HG03175 (cell line): Measurements from ENCODE around the gene MAP3K12.
A peak's percentile ranks its signal among the peaks of the same experiment; 100 is the strongest.
"Not testable (repeated sequence)": the region's sequence is repeated elsewhere in the genome, so short reads cannot be mapped to it uniquely, and the experiment has no call there.

Source experiments
- ATAC-seq: cut with Tn5 transposase; IDR thresholded peaks from one replicate; pipeline ENCODE4 v1.9.1; 2021; ENCODE audit warnings: mild to moderate bottlenecking, moderate library complexity; ENCODE audit not compliant: unreplicated experiment

MAP3K12 gene

GRCh38 chr12:53492830-53493609 is 6.2 kb downstream of the MAP3K12 start:
- peak; percentile 96 for ATAC-seq

DNA sequence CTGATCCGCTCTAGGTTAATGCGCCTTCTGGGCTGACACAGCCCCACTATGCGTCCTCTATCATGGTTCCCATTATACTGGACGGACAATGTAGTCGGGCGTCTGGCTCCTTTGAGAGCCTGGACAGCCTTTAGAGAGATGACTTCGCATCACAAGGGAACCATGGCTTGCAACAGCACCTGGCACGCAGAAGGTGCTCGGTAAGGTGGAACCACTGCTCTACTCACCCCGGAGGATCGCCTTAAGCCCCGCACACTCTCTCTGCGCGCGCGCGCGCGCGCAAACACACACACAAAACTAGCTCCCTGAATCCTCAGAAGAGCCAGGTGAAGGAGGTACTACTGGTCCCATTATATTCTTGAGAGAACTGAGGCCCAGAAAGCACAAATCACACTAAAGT is 7.1 kb downstream of the MAP3K12 start:
- ATAC-seq, result no peak

DNA sequence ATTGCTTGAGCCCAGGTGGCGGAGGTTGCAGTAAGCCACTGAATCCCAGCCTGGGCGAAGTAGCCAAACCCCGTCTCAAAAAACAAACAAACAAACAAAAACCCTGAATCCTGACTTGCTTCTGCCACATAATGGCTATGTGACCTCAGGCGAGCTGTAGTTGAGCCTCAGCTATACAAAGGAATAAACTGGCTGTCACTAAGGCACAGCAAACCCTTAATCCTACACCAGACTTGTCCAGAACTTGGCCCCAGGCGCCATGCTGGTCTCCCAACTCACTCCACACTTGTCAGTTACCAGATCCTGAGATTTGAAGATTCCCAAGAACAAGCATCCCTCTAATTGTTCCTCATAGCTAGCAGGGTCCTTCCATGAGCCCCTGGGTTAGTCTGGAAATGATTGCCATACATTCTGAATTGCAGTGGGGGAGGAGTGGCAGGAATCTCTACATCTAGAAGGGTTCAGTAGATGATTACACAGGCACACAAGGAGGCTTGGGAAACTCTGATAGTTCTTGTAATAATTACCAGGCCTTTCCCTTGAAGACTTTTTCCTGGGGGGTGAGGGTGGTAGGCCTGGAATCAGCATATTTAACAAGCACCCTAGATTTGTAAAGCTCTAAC is 9.9 kb downstream of the MAP3K12 start:
- ATAC-seq, result no peak

DNA sequence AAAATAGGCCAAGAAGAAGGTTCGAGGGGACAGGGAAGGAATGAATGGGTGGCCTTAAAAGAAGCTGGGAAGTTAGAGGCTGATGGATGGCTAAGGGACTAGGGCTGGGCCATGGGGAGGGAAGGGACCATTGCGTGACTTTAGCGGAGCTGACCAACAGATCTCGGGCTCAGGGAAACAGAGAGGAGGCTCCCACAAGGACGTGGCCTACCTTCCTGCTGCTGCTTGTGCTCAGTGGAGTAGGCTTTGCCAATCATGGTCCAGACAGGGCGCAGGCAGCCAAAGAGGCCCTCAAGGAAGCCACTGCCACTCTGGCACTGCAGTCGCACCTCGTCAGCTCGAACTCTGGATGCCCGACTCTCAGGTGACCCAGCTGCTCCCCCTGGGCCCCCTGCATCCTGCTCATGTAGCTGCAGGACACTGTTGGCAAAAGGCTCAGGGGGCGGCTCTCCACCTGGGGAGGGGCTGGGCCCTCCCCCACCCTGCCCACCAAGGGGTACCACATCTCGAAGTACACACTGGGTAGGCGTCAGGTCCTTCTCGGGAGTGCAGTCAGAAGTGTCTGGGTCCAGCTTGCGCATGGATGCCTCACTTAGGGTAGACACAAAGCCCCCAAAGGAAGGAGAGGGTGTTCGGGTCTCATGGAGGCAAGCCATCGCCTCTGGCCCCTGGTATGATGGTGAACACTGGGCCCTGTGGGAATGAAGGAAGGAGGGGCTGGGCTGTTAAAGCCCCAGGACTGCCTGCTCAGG is 12.3 kb downstream of the MAP3K12 start:
- ATAC-seq, result no peak

DNA sequence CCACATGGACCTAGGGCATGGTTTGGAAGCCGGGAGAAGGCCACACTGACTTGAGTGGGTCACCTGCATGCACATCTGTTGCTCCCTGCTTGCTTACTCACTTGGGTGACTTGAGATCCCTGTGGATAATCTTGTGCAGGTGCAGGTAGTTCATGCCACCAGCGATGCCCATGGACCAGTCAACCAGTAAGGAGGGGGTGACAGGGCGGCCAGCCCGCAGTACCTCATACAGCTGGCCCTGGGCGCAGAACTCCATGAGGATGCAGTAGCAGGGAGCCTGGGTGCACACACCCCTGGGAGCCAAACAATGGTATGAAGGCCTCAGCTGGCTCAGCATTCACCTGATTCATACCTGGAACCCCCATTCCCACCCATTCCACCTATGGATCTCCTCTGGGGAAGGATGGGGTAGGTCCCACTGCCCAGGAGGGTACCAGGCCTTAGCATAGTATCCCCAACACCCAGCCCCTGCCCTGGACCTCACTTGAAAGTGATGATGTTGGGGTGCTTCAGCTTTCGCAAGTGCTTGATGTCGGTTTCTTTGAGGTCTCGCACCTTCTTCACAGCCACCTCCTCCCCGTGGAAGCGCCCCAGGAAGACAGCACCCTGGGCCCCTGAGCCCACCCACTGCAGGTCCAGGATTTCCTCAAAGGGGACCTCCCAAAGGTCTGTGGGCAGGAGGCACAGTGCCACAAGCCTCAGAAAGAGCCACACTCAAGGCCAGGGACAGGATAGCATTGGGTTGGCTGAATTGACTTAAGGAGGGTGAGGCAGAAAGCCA is 13.1 kb downstream of the MAP3K12 start:
- ATAC-seq, result no peak

DNA sequence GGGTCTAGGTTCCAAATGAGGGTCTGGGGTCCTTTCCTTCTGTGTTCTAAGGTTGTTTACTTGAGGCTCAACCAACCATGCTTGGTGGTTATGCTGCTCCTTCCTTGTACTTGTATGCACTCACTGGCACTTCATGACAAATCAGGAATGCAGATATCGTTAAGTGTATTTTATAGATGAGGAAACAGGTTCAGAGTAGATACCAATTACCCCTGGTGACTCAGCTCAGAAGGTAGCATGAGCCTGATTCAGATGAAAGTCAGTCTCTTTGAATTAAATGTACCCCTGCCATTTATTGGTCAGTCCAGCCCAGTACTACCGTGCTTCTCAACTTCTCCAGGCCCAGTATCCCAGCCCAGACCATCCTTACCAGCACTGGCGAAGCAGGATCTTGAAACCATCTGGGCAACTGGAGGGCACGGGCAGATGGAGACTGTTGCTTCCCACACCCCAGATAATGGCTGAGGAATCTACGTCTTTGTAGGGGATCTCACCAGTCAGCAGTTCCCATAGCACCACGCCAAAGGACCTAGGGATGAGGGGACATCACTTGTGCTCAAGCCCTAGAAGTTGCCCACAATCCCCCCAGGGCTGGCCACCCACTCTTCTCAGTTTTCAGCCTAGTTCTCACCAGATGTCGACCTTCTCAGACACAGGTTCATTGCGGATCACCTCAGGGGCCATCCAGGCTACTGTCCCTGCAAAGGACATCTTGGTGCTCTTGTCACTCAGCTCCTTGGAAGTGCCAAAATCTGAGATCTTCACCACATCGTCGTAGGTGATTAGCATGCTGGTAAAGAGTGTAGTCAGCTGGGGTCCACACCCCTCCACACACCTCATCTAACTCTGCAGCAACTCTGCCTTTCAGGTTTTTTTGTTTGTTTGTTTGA is 14.3 kb downstream of the MAP3K12 start:
- no peak for ATAC-seq

DNA sequence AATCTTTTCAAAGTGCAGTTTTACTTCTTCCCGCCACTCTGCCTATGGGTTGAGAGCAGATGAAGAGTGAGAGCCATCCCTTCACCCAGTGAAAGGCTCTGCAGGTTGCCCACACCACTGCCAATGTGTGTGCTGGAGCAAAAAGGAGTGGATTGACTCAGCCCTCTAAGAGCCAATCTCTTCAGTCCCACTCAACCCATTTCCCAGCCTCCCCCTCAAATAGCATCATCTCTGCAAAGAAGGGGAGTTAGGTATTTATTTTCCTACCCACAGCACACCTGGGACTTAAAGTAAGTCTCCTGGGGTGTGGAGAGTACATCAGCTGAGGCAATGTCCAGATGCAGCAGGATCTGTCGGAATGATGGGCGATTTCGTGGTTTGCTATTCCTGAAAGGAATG is 15.3 kb downstream of the MAP3K12 start:
- no peak for ATAC-seq

DNA sequence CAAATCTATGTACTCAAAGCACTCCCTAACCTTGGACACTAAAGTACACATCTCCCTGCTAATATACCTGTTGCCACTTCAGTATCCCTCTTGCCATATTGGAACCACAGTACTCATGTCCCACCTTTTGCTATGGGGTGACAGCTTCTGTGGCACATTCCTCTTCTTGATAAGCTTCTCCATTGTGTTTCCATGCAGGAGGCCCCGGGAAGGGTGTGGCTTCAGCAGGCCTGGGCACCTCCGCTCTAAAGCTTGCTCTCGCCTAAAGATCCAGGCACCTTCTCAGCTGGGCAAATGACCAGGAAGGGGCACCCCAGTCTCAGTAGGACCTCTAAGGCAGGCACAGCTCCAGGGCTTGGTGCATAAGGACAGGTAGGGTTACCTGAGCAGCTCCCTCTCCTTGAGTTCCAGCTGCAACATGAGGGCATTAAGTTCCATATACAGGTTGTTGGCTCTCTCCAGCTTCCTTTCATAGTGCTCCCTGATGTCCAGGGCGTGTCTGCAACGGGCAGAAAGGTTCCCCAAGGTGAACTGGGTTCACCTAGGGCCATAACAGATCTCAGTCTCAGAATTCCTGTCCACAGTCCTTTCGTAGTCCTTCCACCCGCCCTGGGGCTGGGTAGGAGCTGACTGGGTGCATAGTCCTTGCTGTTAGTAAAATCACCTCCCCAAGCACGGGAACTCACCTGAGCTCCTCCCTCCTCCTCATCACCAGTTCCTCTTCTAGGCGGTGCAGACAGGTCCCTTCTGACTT is 15.9 kb downstream of the MAP3K12 start:
- no peak for ATAC-seq

DNA sequence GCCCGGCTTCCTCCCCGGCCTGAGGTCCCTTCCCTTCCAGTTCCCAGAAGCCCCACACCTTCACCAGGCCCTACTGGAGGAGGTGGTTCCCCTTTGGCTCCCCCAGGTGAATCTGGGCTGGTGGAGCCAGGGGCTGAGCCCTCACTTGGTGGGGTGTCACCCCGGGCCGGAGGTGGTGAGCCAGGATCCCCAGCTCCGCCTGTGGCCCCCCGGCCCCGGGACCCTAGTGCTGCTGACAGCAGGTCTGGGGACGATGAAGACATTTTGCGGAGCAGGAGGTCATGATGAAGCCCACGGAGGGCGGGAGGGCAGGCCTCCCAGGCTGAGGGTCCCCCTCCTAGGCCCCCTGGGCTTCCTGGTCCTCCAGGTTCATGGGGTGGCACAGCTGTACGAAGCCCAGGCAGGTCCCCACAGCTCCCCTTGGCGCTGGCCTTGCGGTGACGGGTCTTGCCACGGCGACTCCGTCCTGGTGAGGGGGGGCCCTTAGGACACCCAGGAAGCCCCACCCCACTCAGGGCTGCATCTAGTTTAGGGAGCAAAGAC is 16.6 kb downstream of the MAP3K12 start:
- ATAC-seq, result no peak

- no peak for ATAC-seq
These were observed 17.2 kb downstream of the MAP3K12 start for GRCh38 chr12:53481939-53482586.

DNA sequence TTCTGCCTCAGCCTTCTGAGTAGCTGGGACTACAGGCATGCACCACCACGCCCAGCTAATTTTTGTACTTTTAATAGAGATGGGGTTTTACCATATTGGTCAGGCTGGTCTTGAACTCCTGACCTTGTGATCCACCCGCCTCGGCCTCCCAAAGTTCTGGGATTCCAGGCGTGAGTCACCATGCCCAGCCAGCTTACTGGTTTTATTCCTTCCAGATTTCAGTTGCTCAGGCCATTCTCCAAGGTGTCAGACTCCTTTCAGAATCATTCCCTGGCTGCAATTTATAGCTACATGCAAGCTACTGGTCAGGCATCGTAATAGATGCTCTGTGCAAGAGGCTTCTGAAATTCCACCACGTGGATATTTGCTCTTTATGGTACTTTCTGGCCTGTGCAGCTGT is 17.8 kb downstream of the MAP3K12 start:
- ATAC-seq, result not testable (repeated sequence)

DNA sequence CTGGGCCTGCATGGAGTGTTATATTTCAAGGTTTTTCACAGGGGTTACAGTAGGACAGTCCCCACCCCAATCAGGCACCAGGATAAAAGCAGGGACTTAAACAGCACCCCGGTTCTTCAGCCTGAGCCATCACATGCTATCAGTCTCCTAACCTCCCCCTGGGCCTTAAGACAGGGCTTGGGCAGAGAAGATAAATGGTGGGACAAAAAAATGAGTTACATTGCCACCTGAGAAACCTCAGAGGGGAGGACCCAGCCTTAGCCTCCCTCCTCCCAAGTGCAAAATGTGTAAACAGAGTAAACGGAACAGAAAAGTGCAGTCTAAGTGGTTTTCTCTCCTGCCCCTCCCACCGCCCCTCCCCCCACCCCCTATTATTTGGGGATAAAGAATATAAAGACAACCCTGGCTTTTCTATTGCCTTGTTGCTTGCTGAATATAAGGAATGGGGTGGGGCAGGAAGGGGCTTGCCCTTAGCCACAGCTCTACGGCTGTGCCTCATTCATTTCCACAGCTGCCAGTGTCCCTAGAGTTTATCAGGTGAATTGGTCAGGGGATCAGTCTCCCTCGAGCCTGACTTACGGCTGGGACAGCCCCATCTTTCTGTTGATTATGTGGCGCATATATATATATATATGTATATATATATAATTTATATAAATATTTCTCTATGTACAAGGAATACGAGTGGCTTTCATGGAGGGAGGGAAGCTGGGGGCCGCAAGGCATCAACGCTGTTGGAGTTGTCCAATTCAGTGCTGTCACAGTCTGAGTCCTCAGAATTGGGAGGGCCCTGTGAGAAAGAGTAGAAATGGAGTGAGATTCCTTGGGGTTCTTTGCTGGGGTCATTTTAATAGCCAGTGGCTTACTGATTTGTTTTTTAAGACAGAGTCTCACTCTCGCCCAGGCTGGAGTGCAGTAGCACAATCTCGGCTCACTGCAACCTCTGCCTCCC is 18.5 kb downstream of the MAP3K12 start:
- no peak for ATAC-seq

DNA sequence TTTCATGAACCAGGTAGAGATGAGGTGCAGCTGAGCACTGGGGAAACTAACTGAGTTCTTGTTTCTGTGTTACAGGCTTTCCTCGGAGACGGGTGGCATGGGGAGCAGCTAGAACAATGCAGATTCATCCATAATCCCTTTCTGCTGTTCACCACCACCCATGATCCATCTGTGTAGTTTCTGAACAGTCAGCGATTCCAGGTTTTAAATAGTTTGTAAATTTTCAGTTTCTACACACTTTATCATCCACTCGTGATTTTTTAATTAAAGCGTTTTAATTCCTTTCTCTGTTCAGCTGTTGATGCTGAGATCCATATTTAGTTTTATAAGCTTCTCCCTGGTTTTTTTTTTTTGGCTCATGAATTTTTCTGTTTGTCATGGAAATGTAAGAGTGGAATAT is 19.9 kb downstream of the MAP3K12 start:
- ATAC-seq, result no peak

DNA sequence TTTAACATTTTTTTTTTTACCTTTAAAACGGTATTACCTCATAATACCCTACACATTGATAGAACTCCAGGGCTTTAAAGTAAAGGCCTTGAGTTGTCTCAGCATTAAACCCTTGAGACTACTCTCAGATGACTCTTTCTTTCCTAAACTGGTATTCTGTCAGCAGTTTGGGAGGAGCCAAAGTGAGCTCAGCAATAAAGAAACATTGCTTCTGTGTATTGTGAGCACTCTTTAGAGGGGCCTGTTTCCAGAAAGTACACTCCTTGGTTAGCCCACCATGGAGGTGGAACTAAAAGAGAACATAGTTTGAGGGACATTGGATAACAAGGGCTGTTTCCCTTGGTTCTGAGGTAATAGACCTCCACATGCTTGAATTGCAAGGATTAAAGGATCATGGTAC is 20.4 kb downstream of the MAP3K12 start:
- ATAC-seq, result no peak

DNA sequence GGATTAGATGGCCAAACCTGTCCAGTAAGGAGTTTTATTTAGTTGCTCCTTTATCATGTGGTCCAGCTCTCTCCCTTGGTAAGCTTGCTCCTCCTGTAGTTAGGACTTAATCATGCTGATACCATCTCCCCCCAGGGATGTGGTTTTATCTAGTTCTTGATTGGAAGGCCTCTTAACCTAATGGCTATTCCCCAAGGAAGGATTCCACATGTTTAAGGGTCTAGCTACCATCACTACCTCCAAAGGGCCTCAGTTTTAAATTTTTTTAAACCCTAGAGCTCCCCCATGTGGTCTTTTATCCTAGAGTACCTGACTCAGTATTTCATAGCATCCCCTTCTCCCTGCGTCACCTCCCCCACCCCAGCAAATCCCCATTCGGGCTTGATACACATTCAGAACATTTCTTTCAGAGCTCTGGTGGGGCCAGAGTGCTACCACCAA is 22.5 kb downstream of the MAP3K12 start:
- no peak for ATAC-seq

DNA sequence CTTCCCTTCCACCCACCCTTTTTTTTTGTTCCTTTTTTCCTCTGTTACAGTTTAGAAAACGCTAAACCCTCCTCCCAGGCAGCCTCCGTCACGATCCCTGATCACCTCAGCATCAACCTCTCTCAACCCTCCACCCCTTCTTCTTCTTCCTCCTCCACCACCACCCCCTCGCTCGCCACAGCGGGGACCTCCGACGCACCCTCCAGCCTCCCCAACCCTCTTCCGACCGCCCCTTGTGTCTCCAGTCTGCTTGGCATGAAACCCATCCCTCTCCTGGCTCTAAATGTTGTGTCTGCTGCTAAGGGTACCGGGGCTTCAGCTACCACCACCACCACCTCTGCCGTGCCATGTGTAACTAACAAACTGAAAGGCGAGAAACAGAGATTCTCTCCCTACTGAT is 24.4 kb downstream of the MAP3K12 start:
- ATAC-seq, result no peak

DNA sequence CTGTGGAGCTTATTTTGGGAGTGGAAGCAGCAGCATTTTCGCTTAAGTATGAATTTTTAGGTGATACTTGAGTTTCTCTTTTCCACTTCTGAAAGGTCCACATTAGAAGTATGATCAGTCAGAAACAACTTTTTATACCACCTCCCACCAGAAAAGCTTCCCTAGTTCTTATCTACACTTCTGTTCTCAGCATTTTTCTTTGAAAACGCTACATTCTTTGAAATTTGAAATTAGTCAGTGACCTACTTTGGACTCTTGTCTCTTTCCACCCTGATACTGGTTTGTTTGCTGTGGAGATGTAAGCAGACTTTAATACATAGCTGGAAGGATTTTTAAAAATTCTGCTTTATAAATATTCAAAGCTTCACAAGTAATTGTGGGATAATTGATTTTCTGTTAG is 25.2 kb downstream of the MAP3K12 start:
- no peak for ATAC-seq
